22Rv1 (cell line): ENCODE data around the gene LRRC8D.

ENCODE experiments used
- ZFX ChIP-seq: fragments of 450-650 bp; IDR thresholded peaks from 2 replicates; pipeline ENCODE4 v1.6.1; 2017; ENCODE audit warnings: antibody characterized with exemption, borderline replicate concordance
- TF ChIP-seq, protein P1 (sequence below): fragments of 450-650 bp; IDR thresholded peaks from 2 replicates; pipeline ENCODE4 v1.5.1; 2017; ENCODE audit warnings: mild to moderate bottlenecking

- TF ChIP-seq, protein P1, sequence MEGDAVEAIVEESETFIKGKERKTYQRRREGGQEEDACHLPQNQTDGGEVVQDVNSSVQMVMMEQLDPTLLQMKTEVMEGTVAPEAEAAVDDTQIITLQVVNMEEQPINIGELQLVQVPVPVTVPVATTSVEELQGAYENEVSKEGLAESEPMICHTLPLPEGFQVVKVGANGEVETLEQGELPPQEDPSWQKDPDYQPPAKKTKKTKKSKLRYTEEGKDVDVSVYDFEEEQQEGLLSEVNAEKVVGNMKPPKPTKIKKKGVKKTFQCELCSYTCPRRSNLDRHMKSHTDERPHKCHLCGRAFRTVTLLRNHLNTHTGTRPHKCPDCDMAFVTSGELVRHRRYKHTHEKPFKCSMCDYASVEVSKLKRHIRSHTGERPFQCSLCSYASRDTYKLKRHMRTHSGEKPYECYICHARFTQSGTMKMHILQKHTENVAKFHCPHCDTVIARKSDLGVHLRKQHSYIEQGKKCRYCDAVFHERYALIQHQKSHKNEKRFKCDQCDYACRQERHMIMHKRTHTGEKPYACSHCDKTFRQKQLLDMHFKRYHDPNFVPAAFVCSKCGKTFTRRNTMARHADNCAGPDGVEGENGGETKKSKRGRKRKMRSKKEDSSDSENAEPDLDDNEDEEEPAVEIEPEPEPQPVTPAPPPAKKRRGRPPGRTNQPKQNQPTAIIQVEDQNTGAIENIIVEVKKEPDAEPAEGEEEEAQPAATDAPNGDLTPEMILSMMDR, result no peak
- TF ChIP-seq ZFX, result no peak
Measured at GRCh38 chr1:89904219-89904980, 83.6 kb downstream of the LRRC8D start.
